ENCODE results near the gene GPC5.

DNA sequence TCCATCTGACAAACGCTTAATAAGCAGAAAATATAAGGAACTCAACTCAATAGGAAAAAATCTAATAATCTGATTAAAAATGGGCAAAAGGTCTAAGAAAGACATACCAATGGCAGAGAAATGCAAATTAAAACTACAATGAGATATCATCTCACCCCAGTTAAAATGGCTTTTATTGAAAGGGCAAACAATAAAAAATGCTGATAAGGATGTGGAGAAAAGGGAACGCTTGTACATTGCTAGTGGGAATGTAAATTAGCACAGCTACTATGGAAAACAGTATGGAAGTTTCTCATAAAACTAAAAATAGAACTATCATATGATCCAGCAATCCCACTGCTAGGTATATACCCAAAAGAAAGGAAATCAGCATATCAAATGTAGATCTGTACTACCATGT lies 1319.4 kb downstream of the GPC5 start:
- TF ChIP-seq YY1 (IDR thresholded peaks at IDR 0.05; ENCODE audit: insufficient read depth, insufficient read length) (no peak), SUZ12 (IDR thresholded peaks at IDR 0.05; ENCODE audit: extremely low read depth, insufficient read depth, insufficient read length) (no peak), ZNF274 (IDR thresholded peaks at IDR 0.05; ENCODE audit: low read depth, low read length) (no peak)
